Loucy (cell line): ENCODE results near the gene PDLIM7.

Experiments
- EZH2phosphoT487 ChIP-seq: fragments of 200-600 bp; IDR thresholded peaks from 2 replicates; pipeline ENCODE4 v1.6.1; 2018; ENCODE audit warnings: antibody characterized with exemption, mild to moderate bottlenecking, moderate library complexity, borderline replicate concordance
- TF ChIP-seq, protein P1 (sequence below): fragments of 200-600 bp; sonication (generic); conservative IDR thresholded peaks from 2 replicates; pipeline ENCODE4 v1.5.1; 2014; ENCODE audit warnings: mild to moderate bottlenecking, antibody characterized with exemption, low read length

DNA sequence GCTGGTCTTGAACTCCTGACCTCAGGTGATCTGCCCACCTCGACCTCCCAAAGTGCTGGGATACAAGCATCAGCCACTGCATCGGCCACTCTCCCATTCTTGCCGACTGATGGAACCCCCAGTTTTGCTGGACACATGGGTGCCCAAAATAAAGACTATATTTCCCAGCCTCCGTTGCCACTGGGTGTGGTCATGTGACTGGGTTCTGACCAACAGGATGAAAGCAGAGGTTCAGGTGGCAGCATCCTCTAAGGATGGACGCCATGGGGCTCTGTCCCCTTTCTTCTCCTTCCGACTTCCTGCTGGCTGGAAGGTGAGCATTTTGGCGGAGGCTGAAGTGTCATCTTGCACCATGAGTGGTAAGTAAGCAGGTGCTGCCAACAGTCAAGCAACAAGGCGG, 10.3 kb downstream of the PDLIM7 start:
- TF ChIP-seq, protein P1, sequence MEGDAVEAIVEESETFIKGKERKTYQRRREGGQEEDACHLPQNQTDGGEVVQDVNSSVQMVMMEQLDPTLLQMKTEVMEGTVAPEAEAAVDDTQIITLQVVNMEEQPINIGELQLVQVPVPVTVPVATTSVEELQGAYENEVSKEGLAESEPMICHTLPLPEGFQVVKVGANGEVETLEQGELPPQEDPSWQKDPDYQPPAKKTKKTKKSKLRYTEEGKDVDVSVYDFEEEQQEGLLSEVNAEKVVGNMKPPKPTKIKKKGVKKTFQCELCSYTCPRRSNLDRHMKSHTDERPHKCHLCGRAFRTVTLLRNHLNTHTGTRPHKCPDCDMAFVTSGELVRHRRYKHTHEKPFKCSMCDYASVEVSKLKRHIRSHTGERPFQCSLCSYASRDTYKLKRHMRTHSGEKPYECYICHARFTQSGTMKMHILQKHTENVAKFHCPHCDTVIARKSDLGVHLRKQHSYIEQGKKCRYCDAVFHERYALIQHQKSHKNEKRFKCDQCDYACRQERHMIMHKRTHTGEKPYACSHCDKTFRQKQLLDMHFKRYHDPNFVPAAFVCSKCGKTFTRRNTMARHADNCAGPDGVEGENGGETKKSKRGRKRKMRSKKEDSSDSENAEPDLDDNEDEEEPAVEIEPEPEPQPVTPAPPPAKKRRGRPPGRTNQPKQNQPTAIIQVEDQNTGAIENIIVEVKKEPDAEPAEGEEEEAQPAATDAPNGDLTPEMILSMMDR: no peak
- TF ChIP-seq EZH2phosphoT487: no peak
